GM12892 (cell line): ENCODE measurements around the gene TSPEAR.

Source experiments
- POLR2AphosphoS5 ChIP-seq: IDR thresholded peaks from 2 replicates; pipeline ENCODE4 v1.6.1; 2011; ENCODE audit warnings: low read depth, low read length, control low read depth
- TAF1 ChIP-seq: IDR thresholded peaks from 2 replicates; pipeline ENCODE4 v1.6.1; 2011; ENCODE audit warnings: low read depth, mild to moderate bottlenecking, control low read depth, low read length, borderline replicate concordance

GRCh38 chr21:44499211-44499560 lies 212.2 kb downstream of the TSPEAR start:
- TF ChIP-seq TAF1 (no peak), POLR2AphosphoS5 (no peak)
